ENCODE data around the gene NRAS.
"Not testable (repeated sequence)": the region's sequence is repeated elsewhere in the genome, so short reads cannot be mapped to it uniquely, and the experiment has no call there.

NRAS gene

DNA sequence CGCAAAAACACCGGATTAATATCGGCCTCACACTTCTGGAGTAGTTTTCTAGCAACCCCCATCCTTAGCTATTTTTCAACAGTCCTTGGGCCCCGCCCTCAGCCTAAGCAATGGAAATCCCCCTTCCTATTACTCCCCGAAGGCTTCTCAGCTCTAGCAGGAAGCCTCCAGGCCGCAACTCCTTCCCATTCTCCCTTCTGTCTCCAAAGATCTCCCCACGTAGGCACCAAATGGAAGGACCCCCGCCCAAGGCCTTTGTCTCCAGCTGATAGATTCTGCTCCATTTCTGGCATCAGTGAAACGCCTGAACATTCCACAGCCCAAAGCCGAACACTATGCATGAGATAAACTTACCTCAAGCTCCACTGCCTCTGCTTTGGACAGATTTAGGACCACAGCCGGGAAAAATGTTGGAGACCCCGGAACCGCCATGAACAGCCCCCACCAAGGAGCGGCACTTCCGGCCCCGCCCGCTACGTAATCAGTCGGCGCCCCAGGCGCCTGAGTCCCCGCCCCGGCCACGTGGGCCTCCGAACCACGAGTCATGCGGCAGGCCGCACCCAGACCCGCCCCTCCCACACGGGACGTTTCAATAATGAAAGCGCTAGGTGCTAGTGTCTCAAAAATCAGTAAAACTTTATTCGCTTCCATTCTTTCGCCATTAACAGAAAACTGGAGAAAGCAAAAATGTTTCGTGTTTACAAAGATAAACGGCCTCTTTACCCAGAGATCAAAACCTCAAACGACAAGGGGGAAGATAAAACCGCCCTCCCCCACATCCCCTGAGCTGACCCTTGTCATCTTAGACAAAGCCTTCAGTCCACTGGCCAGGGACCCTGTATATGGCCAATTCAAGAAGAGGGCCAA is at the start of gene NRAS:
NRAS (minus strand) TSS at position 468 of the 867 bp plus-strand sequence. CDS start 611 bp downstream, outside the sequence.
- DNase-seq (ENCODE audit: extremely low spot score, insufficient read length, low read depth) (peak; percentile 84), FAIRE-seq (peak; percentile 80)

DNA sequence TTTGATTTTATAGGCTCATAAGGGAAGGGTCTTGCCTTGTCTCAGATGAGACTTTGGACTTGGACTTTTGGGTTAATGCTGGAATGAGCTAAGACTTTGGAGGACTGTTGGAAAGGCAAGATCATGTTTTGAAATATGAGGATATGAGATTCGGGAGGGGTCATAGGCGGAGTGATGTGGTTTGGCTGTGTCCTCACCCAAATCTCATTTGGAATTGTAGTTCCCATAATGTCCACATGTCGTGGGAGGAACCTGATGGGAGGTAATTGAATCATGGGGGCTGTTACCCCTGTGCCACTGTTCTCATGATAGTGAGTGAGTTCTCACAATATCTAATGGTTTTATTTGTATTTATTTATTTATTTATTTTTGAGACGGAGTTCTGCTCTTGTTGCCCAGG is 48.1 kb upstream of the NRAS start:
- DNase-seq (ENCODE audit: extremely low spot score, insufficient read length, low read depth): no peak
- no peak for FAIRE-seq

DNA sequence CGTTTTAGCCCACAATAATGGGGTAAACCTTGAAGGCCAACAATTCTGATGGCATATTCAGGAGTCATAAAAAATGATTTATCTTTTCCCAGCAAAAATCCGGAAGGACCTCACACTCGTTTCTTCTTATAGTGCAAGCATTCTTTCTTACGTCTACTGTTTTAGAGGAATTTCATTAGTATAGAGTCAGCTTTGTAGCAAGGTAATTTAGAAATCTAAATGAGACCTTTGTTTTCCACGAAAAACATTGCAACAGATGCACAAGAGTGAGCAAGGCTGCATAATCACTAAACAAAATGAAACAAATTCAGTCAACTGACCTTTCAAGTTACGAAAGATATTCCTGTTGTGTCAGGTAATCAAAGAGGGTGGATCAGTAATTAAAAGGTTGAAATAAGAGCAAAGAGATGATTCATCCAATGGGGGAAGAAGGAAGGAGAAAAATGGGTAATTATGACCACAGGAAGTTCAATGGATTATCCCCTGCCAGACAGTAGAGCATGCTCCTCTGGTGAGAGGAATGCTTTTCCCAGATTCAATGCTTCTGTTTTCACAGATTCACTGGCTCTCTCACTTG is 41.8 kb upstream of the NRAS start:
- FAIRE-seq: no peak
- DNase-seq (ENCODE audit: extremely low spot score, insufficient read length, low read depth): no peak

DNA sequence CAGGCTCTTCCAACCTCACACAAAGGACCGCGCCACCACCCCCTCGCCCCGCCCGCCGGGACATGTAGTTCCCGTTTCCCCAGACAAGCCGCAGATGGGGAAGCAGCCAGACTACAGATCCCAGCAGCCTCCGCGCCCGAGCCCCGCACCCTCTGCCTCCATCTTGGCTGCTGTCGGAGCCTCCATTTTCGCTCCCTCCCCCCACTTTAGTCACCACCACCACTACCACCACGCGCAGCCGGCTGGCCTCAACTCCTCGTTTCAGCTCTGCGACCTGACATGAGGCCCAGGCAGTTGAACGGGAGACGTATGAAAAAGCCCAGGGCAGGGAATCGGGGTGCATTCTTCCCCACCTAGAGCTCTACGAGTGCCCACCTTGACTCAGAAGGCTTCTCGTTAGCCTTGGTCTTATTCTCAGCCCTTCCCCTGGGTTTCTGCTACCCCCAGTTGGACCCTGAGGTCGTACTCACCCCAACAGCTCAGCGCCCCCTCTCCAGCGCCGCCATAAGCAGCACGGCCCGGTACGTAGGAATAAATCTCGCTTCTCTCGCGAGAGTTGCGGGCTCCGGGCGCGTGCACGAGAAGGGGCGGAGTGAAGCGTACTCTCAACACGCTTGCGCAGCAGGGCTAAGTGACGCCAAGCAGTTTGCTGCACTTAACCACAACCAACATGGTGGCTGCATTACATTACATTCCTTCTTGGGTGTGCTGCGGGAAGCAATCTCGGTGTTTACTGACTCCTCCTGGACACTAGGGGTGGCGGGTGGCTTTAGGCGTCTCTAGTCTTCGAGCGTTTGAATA is 41.1 kb upstream of the NRAS start, which contains the start of gene CSDE1:
CSDE1 (minus strand) TSS at position 530 of the 801 bp plus-strand sequence. CDS start 18,094 bp downstream, outside the sequence.
- FAIRE-seq (peak; percentile 98), DNase-seq (ENCODE audit: extremely low spot score, insufficient read length, low read depth) (peak; percentile 89)

DNA sequence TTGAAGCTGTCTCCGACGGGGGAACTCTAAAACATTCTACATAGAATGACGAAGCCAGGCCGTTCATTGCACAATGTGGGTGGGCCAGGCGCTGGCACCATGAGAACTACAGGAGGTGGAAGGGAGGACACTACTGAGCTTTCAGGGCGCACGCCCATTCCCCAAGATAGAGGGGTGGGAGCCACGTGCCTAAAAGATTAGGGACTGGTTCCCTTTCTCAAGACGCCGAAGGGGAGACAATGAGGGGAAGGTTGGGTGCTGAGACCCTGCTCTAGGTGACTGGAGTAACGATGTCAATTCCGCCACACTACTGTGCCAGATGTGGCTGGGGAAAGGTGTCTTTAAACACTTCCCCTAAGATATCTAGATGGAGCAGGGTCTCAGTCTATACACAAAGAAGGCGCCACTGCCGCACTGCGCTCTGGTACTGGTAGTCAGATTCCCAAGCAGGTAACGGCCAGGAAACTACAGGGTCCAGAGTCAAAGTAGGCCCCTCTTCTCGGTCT is 40.4 kb upstream of the NRAS start:
- no peak for FAIRE-seq
- DNase-seq (ENCODE audit: extremely low spot score, insufficient read length, low read depth): no peak

DNA sequence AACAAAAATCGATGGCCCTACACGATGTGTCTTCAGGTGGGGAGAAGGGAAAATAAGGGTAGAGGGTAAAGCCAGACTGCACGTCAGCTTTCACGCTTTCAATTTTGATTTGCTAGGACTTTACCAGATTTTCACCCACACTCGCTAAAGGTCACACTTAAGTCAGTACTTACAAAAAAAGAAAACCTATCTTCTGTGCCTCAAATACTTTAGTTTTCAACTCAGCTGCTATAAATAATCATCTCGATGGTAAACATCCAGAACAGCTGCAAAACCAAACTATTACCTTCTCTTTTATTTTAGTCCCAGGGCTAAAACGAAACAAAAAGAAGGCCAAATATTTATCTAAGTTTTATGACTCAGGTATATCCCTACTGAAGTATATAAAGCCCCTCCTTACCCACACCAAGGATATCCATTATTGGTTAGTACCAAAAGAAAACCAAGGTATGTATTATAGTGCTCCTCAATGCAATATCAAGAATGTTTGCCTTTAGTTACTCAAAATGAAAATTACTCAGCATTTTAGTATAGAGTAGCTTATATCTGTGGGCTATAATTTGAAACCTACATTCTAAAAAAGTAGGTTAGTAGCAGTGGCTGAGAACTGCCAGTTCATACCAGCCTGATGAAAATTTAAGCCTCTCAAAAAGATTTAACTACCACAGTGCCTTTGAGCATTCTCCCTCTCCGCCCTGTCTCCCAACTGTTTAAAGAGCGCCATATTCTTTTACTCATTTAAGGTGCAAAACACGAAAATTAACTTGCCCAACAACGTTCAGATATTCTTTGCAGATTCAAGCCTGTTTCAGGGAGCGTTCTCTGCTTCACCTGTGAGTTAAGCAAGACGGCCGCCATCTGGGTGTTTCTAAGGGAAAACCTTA is 39.7 kb upstream of the NRAS start:
- no peak for DNase-seq (ENCODE audit: extremely low spot score, insufficient read length, low read depth)

DNA sequence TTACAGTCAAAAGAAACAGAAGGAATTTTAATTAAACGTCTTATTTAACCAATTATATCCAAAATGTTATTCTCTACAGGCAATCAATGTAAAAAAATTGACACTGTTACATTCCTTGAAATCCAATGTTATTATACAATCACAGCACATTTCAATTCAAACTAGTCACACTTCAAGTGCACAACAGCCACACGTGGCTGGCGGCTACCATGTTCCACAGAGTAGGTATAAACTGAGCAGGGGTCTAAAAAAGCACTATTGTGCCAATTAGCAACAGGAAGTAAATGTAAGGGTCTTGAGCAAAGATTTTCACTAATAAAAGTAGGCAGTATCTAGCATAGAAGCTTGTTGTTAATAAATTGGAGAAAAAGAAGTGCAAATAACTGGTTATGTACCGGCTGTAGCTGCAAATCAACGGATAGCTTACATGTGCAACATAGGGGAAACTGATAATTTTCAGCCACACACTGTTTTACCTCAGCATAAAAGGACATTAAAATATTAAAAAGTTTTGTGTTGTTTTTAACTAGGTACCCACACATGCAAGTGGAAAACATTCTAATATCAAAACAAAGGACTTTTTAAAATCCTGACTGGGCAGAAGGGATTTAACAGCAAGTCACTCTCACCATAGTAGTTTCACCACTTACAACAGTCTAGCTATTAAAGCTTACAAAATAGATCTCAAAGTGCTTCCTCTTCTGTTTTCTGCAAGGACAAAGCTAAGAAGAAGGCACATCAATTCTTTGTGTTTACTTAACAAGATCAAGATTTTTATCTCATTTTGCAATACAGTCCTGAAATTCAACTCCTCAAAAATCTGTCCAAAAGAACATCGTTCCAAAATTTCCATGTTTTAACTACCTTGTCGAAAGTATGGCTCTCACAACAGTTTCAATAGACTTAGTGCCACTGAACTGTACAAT is 38.7 kb upstream of the NRAS start:
- no peak for DNase-seq (ENCODE audit: extremely low spot score, insufficient read length, low read depth)
- no peak for FAIRE-seq

More for the DNA sequence above, 39.7 kb upstream of the NRAS start:
- FAIRE-seq: peak; percentile 49

DNA sequence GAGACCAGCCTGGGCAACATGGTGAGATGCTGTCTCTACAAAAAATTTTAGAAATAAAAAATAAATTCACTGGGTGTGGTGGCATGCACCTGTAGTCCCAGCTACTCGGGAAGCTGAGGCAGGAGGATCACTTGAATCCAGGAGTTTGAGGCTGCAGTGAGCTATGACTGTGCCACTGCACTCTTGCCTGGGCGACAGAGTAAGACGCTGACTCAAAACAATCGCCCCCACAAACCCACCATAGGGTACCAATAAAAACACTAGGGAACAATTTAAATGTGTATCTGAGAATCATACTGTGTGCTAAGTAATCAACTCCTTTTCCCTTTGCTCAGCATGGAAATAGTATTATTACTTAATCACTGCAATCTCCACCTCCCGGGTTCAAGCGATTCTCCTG is 37.1 kb upstream of the NRAS start:
- FAIRE-seq; DNase-seq (ENCODE audit: extremely low spot score, insufficient read length, low read depth): not testable (repeated sequence)

DNA sequence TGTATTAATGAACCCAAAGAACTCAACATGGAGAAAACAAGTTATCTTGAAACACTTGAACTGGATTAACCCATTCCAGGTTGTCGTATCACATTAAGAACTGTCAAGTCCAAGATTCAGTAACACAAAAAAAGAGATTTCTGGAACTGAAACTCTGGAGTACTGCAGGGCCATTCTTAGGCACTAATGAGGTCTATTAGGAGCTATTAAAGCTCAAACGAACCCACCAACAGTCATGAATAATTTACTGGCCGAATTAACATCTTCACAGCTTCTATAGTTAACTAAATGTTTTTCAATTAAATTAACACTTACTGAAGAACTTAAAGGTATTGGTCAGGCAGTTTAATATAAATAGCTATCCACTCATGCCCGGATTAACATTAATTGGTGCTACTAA is 36.6 kb upstream of the NRAS start:
- no peak for DNase-seq (ENCODE audit: extremely low spot score, insufficient read length, low read depth)
- no peak for FAIRE-seq

DNA sequence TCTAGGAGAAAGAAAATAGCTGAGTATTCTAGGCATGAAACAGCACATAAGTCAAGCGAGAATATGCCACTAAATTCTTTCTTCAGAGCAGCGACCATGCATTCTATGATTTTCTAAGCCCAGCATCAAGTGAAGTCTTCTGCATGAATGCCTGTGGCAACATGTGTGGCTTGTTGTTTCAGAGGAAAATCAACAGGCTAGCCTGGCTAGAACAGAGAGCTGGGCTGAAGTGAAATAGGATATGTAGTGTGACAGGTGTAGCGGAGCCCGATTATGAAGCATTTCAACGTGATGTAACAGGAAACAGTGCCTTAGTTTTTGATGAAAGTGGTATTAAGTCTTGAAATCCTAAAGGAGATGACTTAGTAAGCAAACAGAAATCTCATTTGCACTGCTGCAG is 34.2 kb upstream of the NRAS start:
- DNase-seq (ENCODE audit: extremely low spot score, insufficient read length, low read depth) (no peak), FAIRE-seq (no peak)

DNA sequence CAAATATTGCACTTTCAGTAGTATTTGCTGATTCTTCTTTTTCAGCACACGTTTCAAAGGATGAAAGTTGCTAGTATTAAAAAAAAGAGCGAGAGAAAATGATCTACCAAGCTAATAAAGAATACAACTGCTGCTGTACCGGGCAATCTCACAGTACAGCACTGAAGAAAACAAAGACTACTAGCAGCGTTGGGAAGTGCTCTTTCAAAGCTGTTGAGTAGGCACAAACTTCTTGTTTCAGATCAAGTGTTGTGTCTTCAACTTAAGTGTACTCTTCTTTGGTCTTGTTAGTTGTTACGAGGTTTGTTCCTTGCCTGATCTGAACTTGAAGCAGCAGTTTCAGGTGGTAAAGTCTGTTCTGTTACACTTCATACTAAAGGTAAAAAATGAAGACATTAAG is 33.3 kb upstream of the NRAS start:
- no peak for FAIRE-seq
- DNase-seq (ENCODE audit: extremely low spot score, insufficient read length, low read depth): no peak

DNA sequence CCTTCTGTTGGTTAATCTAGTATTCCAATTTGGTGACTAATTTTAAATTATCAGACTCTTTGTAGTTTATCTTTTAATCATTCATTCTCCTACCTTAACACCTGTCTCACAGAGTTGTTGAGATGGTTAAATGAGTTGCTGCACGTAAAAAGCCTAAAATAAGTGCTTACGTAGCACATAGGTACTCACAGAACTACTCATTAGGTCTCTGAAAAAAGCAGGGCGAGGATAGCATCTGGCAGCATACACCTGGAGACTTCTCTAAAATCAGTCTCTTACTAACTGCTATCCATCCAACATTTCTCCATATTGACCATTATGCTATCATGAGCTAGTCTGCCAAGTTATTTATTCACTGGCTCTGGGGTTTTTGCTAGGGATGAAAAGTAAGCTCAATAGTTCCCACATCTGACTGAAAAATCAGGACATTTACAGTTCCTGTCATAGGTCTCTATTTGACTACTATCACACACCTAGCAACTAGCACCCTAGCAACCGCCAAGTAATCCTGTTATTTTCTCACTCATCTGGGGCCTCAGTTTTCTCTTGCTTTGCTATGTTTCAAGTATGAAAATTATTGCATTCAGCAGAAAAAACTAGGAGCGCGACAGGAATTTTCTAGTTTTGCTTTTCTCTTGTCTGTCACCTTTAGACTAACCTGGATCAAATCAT is 30.0 kb upstream of the NRAS start:
- FAIRE-seq: no peak
- DNase-seq (ENCODE audit: extremely low spot score, insufficient read length, low read depth): no peak

DNA sequence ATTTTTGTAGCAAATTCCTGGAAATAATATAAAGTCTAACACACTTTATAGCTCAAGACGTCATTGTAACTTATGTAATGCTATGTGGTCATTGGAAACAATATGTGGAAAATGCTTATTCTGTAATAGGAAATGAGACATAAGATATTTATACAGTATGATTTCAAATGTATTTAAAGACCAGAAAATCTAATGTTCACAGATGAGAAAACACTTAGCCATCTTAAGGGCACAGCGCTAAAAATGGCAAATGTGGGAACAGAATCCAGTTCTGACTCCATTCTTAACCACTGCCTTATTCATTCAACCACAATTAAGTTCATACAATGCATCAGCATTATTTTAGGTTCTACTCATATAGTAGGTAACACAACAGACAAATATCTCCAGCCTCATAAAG is 28.7 kb upstream of the NRAS start:
- DNase-seq (ENCODE audit: extremely low spot score, insufficient read length, low read depth): no peak
- FAIRE-seq: no peak

DNA sequence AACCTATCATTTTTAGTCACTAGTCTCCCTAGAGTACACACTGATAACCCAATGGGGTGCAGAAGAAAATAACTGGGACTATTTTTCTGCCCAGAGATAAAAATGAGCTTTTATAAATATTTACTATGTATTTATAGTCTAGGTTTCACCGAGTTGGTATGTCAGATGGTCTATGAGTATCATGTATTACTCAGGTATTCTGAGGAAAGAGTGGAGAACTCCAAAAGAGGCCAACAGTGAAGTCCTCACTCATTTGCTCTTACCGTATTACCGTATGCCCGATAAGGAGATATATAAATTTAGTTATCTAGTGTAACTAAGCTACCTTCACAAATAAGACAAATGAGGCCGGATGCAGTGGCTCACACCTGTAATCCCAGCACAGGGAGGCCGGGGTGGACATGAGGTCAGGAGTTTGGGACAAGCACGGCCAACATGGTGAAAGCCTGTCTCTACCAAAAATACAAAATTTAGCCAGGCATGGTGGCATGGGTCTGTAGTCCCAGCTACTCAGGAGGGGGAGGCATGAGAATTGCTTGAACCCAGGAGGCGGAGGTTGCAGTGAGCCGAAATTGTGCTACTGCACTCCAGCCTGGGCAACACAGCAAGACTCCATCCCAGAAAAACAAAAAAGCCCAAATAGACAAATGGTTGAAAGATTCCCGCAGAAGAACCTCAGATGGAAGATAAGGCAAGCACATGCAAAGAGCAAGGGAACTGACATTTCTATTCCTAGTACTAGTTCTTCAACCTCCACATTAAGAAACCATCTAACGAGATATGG is 25.6 kb upstream of the NRAS start:
- FAIRE-seq (no peak), DNase-seq (ENCODE audit: extremely low spot score, insufficient read length, low read depth) (no peak)

DNA sequence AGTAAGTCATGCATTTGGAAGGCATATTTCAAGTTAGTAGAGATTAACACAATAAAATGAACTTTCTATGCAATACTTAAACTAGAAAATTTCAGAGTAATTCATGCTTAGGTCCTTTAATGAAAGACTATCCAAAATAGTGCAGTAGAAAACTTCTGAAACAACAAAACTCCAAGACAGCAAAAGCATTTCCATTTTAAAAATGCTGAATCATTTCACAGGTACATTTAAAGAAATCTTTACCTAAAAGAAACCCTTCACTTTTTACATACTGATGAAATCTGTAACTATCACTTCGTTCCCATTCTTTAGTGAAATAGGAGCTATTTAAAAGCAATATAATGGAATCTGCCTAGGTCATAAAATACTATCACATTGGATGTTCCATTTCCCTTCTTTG is 23.8 kb upstream of the NRAS start:
- FAIRE-seq: no peak

DNA sequence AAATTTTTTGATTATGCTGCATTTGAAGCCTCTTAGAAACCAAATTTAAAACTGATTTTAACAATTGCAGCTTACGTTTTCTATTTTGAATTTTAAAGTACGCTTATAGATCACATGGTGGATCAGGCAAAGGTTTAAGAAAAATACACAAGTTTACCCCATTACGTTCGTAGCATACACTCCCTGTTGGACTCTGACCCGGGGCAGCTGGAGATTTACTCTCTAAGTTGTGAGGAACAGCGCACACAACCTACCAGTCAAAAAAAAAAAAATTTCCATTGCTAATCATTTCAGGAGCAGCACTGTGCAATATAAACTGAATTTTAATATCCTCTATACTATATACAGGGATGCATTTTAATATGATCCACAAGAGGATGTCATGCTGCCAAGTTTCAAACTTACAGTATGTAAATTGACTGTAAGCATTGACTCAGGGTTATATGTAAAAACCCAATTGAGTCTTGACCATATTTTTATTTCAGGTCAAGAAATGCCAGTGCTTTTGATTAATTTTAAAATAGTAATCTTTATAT is 20.8 kb upstream of the NRAS start:
- FAIRE-seq (no peak), DNase-seq (ENCODE audit: extremely low spot score, insufficient read length, low read depth) (no peak)

More for the DNA sequence above, 23.8 kb upstream of the NRAS start:
- DNase-seq (ENCODE audit: extremely low spot score, insufficient read length, low read depth): no peak

DNA sequence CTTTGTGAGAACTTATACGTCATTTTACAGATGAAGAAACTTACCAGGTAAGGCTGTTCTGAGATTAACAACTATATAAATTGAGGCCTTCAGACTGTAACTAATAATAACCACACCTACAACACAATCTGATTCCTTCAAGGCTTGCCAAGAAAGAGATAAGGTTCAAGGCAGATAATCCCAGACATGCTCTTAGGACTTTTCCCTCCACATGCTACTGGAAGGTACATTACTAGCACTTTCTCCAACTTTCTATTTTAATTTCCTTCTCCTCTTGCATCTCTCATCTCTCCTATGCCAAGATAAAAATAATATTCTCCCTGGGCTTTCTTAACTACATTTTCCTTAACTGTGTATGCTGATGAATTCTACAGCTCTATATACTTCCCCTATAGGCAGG is 18.9 kb upstream of the NRAS start:
- DNase-seq (ENCODE audit: extremely low spot score, insufficient read length, low read depth) (no peak), FAIRE-seq (no peak)
